ENCODE data around the gene SNX20.
A peak's percentile ranks its signal among the peaks of the same experiment; 100 is the strongest.

SNX20 gene

GRCh38 chr16:50646345-50646744 is 34.8 kb downstream of the SNX20 start:
- no peak for TF ChIP-seq CTCF (IDR thresholded peaks at IDR 0.05)

- TF ChIP-seq CTCF (IDR thresholded peaks at IDR 0.05): no peak
Observed at GRCh38 chr16:50645563-50646220, 35.4 kb downstream of the SNX20 start.

GRCh38 chr16:50644729-50645128 is 36.4 kb downstream of the SNX20 start:
- TF ChIP-seq CTCF (IDR thresholded peaks at IDR 0.05): peak; percentile 33

- no peak for TF ChIP-seq CTCF (IDR thresholded peaks at IDR 0.05)
Observed at GRCh38 chr16:50644245-50644644, 36.9 kb downstream of the SNX20 start.

GRCh38 chr16:50643192-50643591 is 37.9 kb downstream of the SNX20 start:
- no peak for TF ChIP-seq CTCF (IDR thresholded peaks at IDR 0.05)

- no peak for TF ChIP-seq CTCF (IDR thresholded peaks at IDR 0.05)
Observed at GRCh38 chr16:50642349-50642748, 38.8 kb downstream of the SNX20 start.

GRCh38 chr16:50641818-50642187 is 39.3 kb downstream of the SNX20 start:
- TF ChIP-seq CTCF (IDR thresholded peaks at IDR 0.05): no peak

Measured in LNCAP (cell line).